Cerebellar cortex (tissue), 1 donor: ENCODE data around the gene TAF3.

Experiments
- DNase-seq: peaks from one replicate; pipeline ENCODE4 v3.0.0-alpha.2; 2015; ENCODE audit warnings: low spot score

The TAF3 gene

GRCh38 chr10:8059191-8059936 is 241.1 kb downstream of the TAF3 start:
- no peak for DNase-seq

GRCh38 chr10:8060010-8060703 is 241.9 kb downstream of the TAF3 start:
- no peak for DNase-seq

- no peak for DNase-seq
Measured at GRCh38 chr10:8060704-8061121, 242.4 kb downstream of the TAF3 start.

GRCh38 chr10:8061274-8062211 is 243.2 kb downstream of the TAF3 start:
- DNase-seq, result no peak

GRCh38 chr10:8063128-8063908 is 245.0 kb downstream of the TAF3 start:
- DNase-seq, result no peak

- no peak for DNase-seq
Measured at GRCh38 chr10:8063935-8064334, 245.6 kb downstream of the TAF3 start.

GRCh38 chr10:8064436-8064835 is 246.1 kb downstream of the TAF3 start:
- no peak for DNase-seq

- no peak for DNase-seq
Measured at GRCh38 chr10:8065651-8066050, 247.3 kb downstream of the TAF3 start.

- no peak for DNase-seq
Measured at GRCh38 chr10:8066124-8066523, 247.8 kb downstream of the TAF3 start.
